SU-DHL-6 (cell line): Measurements from ENCODE around the gene MOV10L1.

Experiments used
- EZH2phosphoT487 ChIP-seq: fragments of 200-600 bp; sonication (generic), shearing (Covaris generic); conservative IDR thresholded peaks from 2 replicates; pipeline ENCODE4 v1.6.1; 2018; ENCODE audit warnings: mild to moderate bottlenecking, antibody characterized with exemption, low read length, moderate library complexity, mixed read lengths
- TF ChIP-seq, protein P1 (sequence below): fragments of 200-600 bp; sonication (generic); IDR thresholded peaks from one replicate; pipeline ENCODE4 v1.5.1; 2017; ENCODE audit warnings: antibody characterized with exemption, mild to moderate bottlenecking, low read length, moderate library complexity; ENCODE audit not compliant: insufficient read depth, poor library complexity, severe bottlenecking

DNA sequence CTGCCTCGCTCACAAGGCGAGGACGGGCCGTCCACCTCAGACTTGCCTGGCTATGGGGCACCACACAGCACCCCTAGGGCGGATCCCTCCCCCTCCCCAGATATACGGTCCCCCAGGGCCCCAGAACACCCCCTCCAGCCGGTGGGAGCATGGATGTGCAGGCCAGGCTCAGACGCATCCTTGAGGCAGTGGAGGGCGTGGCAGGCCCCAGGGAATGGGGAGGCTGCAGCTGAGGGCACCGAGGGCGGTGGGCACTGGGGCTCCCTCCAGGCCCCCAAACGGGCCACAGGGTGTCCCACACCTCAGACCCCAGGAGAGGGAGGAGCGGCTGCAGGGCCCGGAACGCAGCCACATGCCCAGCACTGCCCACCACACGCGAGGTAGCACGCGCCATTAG lies 43.8 kb upstream of the MOV10L1 start:
- TF ChIP-seq, protein P1, sequence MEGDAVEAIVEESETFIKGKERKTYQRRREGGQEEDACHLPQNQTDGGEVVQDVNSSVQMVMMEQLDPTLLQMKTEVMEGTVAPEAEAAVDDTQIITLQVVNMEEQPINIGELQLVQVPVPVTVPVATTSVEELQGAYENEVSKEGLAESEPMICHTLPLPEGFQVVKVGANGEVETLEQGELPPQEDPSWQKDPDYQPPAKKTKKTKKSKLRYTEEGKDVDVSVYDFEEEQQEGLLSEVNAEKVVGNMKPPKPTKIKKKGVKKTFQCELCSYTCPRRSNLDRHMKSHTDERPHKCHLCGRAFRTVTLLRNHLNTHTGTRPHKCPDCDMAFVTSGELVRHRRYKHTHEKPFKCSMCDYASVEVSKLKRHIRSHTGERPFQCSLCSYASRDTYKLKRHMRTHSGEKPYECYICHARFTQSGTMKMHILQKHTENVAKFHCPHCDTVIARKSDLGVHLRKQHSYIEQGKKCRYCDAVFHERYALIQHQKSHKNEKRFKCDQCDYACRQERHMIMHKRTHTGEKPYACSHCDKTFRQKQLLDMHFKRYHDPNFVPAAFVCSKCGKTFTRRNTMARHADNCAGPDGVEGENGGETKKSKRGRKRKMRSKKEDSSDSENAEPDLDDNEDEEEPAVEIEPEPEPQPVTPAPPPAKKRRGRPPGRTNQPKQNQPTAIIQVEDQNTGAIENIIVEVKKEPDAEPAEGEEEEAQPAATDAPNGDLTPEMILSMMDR = no peak
- no peak for TF ChIP-seq EZH2phosphoT487
